Nephron (organoid): ENCODE measurements around the gene COL4A6.

ENCODE experiments used
- H3K27ac Mint-ChIP-seq, 3 experiments: 2 replicates each; pipeline ENCODE4 v1.8.0; 2020; ENCODE audit warnings: mixed read lengths in 3 of 3, mild to moderate bottlenecking in 2 of 3, moderate library complexity in 1 of 3
- H3K27me3 Mint-ChIP-seq: 2 replicates; pipeline ENCODE4 v1.8.0; 2021; ENCODE audit warnings: low read depth, mild to moderate bottlenecking, moderate library complexity, mixed read lengths
- H3K36me3 Mint-ChIP-seq: 2 replicates; pipeline ENCODE4 v1.8.0; 2020; ENCODE audit warnings: low read depth, mixed read lengths
- H3K4me1 Mint-ChIP-seq: 2 replicates; pipeline ENCODE4 v1.8.0; 2020; ENCODE audit warnings: mixed read lengths
- H3K4me3 Mint-ChIP-seq, 3 experiments: 2 replicates each; pipeline ENCODE4 v1.8.0; 2020; ENCODE audit warnings: mild to moderate bottlenecking in 3 of 3, mixed read lengths in 3 of 3, moderate library complexity in 2 of 3
- H3K9me3 Mint-ChIP-seq: 2 replicates; pipeline ENCODE4 v1.8.0; 2020; ENCODE audit warnings: mixed read lengths
- CTCF ChIP-seq, 3 experiments: fragments of 200-600 bp; sonication (generic); IDR thresholded peaks; one replicate each; pipeline ENCODE4 v1.5.0; 2021; ENCODE audit warnings: antibody characterized with exemption in 3 of 3; ENCODE audit not compliant: unreplicated experiment in 3 of 3

COL4A6 gene

GRCh38 chrX:108359806-108360602 is 78.2 kb downstream of the COL4A6 start:
- TF ChIP-seq CTCF (IDR thresholded peaks at IDR 0.05; ENCODE audit: unreplicated experiment in 3 of 3), result no peak
- no peak overlapping the region for H3K4me3 Mint-ChIP-seq
- no peaks in the 10 kb centered on the region for H3K27me3 Mint-ChIP-seq
- peak overlapping the region in 2 of 3 experiments; percentile 6 to 13 for H3K27ac Mint-ChIP-seq
- H3K9me3 Mint-ChIP-seq, result no peaks in the 10 kb centered on the region
- no peaks in the 10 kb centered on the region for H3K36me3 Mint-ChIP-seq
- H3K4me1 Mint-ChIP-seq, result peaks cover 28% of the 10 kb centered on the region

- TF ChIP-seq CTCF (IDR thresholded peaks at IDR 0.05; ENCODE audit: unreplicated experiment in 3 of 3), result no peak
- Mint-ChIP-seq H3K9me3 (no peaks in the 10 kb centered on the region), H3K4me1 (peaks cover 28% of the 10 kb centered on the region), H3K36me3 (no peaks in the 10 kb centered on the region), H3K27ac (peak overlapping the region in 1 of 3 experiments; percentile 40), H3K4me3 (no peak overlapping the region), H3K27me3 (no peaks in the 10 kb centered on the region)
These were observed 84.8 kb downstream of the COL4A6 start for GRCh38 chrX:108353452-108353851.

DNA sequence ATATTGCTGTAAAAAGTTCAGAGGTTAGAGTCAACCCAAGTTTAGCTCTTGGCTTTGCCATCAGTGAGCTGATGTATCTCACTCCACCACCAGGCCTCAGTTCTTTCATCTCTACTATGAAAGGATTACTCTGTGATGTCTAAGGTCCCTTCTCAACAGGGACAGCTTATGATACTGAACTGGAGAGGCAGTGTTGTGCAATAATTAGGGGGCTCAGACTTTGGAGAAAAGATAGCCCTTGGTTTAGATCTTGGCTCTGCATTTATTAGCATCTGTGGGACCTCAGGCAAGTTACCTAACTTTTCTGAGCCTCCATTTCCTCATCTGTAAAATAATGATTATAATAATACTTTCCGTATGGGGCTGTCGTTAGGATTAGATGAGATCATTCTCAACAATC is 89.0 kb downstream of the COL4A6 start:
- Mint-ChIP-seq H3K4me1 (peaks cover 45% of the 10 kb centered on the region), H3K4me3 (no peak overlapping the region), H3K27ac (no peak overlapping the region), H3K36me3 (no peaks in the 10 kb centered on the region), H3K9me3 (no peaks in the 10 kb centered on the region), H3K27me3 (no peaks in the 10 kb centered on the region)
- no peak for TF ChIP-seq CTCF (IDR thresholded peaks at IDR 0.05; ENCODE audit: unreplicated experiment in 3 of 3)

- Mint-ChIP-seq H3K4me1 (peaks cover 51% of the 10 kb centered on the region), H3K27me3 (no peaks in the 10 kb centered on the region), H3K27ac (peak overlapping the region in 1 of 3 experiments; percentile 58), H3K4me3 (no peak overlapping the region), H3K36me3 (no peaks in the 10 kb centered on the region), H3K9me3 (no peaks in the 10 kb centered on the region)
- no peak for TF ChIP-seq CTCF (IDR thresholded peaks at IDR 0.05; ENCODE audit: unreplicated experiment in 3 of 3)
These were observed 89.7 kb downstream of the COL4A6 start for GRCh38 chrX:108348525-108348924.

GRCh38 chrX:108347800-108348199 is 90.4 kb downstream of the COL4A6 start:
- no peaks in the 10 kb centered on the region for H3K9me3 Mint-ChIP-seq
- H3K36me3 Mint-ChIP-seq, result no peaks in the 10 kb centered on the region
- TF ChIP-seq CTCF (IDR thresholded peaks at IDR 0.05; ENCODE audit: unreplicated experiment in 3 of 3), result no peak
- peak overlapping the region in 2 of 3 experiments; percentile 40 to 87 for H3K27ac Mint-ChIP-seq
- H3K4me1 Mint-ChIP-seq, result peaks cover 55% of the 10 kb centered on the region
- H3K4me3 Mint-ChIP-seq, result peak overlapping the region in 1 of 3 experiments; percentile 27
- no peaks in the 10 kb centered on the region for H3K27me3 Mint-ChIP-seq

DNA sequence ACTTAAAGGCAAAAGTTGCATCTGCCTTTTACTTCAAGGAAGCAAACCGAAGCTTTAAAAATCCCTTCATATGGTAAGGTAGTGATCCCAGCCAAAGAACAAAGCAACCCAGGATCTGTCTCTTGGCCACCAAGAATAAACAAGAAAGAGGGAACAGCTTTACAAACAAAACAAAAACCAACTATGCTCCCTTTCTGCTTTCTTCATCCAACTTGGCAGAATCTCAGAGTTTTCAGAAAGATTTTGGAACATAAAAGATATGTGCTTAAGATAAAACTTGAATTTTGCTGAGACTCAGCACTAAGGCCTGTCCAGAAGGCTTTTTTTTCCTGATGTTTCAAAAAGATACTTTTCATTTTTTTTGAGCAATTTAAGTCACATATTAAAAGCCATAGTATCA is 94.0 kb downstream of the COL4A6 start:
- H3K9me3 Mint-ChIP-seq, result no peaks in the 10 kb centered on the region

More for the DNA sequence above, 94.0 kb downstream of the COL4A6 start:
- Mint-ChIP-seq H3K27me3 (no peaks in the 10 kb centered on the region), H3K27ac (peak overlapping the region; percentile 83 to 99 (median 98)), H3K36me3 (no peaks in the 10 kb centered on the region), H3K4me3 (peak overlapping the region in 1 of 3 experiments; percentile 49), H3K4me1 (peaks cover 55% of the 10 kb centered on the region)
- no peak for TF ChIP-seq CTCF (IDR thresholded peaks at IDR 0.05; ENCODE audit: unreplicated experiment in 3 of 3)
